SK-N-MC (cell line): ENCODE results near the gene BTBD16.

ENCODE experiments used
- EZH2 ChIP-seq: fragments of 200-600 bp; sonication (generic); IDR thresholded peaks from one replicate; pipeline ENCODE4 v1.6.1; 2017; ENCODE audit warnings: antibody characterized with exemption
- FOXP2 ChIP-seq: optimal IDR thresholded peaks from 2 replicates; pipeline ENCODE3; 2011; ENCODE audit warnings: mild to moderate bottlenecking, moderate library complexity; ENCODE audit not compliant: insufficient read depth; ENCODE audit errors: extremely low read length, control extremely low read depth
- POLR2AphosphoS5 ChIP-seq: IDR thresholded peaks from 2 replicates; pipeline ENCODE4 v1.6.1; 2012; ENCODE audit warnings: mild to moderate bottlenecking, low read depth, low read length, borderline replicate concordance

- TF ChIP-seq EZH2 (no peak), POLR2AphosphoS5 (no peak), FOXP2 (no peak)
Measured at GRCh38 chr10:122326806-122327205, 55.7 kb downstream of the BTBD16 start.
